ENCODE data around the gene ZNFX1.

DNA sequence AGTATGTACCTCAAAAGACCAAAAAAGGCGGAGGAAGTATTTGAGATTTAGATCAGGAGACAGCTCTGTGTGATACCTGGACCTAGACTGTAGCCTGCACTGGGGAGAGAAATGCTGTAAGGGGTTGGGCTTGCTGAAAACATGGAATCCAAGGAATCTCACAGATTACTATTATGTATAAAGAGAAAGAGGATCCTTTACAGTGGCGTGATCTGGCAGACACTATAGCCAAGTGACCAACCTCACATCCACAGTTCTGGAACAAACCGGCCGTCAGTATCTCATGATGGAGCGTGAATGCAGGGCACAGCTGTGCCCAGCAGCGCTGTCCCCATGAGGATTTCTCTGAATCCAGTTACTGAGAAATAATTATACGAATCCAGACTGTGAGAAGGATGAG, 46.4 kb downstream of the ZNFX1 start:
- TF ChIP-seq, protein P1, sequence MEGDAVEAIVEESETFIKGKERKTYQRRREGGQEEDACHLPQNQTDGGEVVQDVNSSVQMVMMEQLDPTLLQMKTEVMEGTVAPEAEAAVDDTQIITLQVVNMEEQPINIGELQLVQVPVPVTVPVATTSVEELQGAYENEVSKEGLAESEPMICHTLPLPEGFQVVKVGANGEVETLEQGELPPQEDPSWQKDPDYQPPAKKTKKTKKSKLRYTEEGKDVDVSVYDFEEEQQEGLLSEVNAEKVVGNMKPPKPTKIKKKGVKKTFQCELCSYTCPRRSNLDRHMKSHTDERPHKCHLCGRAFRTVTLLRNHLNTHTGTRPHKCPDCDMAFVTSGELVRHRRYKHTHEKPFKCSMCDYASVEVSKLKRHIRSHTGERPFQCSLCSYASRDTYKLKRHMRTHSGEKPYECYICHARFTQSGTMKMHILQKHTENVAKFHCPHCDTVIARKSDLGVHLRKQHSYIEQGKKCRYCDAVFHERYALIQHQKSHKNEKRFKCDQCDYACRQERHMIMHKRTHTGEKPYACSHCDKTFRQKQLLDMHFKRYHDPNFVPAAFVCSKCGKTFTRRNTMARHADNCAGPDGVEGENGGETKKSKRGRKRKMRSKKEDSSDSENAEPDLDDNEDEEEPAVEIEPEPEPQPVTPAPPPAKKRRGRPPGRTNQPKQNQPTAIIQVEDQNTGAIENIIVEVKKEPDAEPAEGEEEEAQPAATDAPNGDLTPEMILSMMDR (IDR thresholded peaks at IDR 0.05) = no peak
- no peak for TF ChIP-seq POLR2A (IDR thresholded peaks at IDR 0.05)
